ENCODE data around the gene IMMP2L.

DNA sequence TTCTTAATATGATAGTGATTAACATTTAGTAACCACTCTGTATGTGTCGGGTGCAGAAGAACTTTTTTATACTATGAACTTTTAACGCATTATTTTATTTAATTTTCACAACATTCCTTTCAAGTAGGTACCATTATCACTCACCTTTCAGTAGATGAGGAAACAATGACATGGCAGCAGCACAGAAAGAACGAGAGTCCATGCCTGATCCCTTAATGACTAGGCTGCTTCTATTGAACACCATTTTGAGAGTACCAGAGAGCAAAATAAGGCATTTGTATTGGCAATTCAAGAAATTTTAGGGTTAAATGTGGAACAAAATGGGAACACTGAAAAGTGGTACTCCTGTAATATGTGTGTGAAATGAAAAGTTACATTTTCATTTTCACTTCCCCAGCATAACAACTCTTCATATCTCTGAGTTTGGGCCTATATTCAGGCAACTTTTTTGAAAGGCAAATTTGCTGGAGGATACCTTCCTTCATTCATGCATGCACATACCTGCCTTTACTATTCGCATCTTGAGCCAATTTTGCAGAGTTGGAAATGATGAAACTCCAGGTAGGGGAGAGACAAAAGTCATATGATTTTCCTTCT, 458.5 kb downstream of the IMMP2L start:
- no peak for TF ChIP-seq RXRA (IDR thresholded peaks at IDR 0.05; ENCODE audit: borderline replicate concordance, low read depth)
- TF ChIP-seq, protein P1, sequence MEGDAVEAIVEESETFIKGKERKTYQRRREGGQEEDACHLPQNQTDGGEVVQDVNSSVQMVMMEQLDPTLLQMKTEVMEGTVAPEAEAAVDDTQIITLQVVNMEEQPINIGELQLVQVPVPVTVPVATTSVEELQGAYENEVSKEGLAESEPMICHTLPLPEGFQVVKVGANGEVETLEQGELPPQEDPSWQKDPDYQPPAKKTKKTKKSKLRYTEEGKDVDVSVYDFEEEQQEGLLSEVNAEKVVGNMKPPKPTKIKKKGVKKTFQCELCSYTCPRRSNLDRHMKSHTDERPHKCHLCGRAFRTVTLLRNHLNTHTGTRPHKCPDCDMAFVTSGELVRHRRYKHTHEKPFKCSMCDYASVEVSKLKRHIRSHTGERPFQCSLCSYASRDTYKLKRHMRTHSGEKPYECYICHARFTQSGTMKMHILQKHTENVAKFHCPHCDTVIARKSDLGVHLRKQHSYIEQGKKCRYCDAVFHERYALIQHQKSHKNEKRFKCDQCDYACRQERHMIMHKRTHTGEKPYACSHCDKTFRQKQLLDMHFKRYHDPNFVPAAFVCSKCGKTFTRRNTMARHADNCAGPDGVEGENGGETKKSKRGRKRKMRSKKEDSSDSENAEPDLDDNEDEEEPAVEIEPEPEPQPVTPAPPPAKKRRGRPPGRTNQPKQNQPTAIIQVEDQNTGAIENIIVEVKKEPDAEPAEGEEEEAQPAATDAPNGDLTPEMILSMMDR (IDR thresholded peaks at IDR 0.05), result no peak

Data from SK-N-SH (cell line).